SK-N-SH treated with all-trans-retinoic acid at 6 μM for 48 hours (cell line): ENCODE measurements around the gene SH2D1B.

Experiments used
- ATAC-seq: fragments of 200-7000 bp; cut with Tn5 transposase; 3 replicates; pipeline ENCODE4 v1.9.1; 2020; ENCODE audit warnings: mild to moderate bottlenecking, moderate library complexity
- ARNTL ChIP-seq: fragments of 450-650 bp; formaldehyde crosslinking; IDR thresholded peaks from 2 replicates; pipeline ENCODE4 v1.5.0; 2020; ENCODE audit warnings: low read depth, mild to moderate bottlenecking, moderate library complexity, borderline replicate concordance
- CSRNP3 ChIP-seq: fragments of 250-450 bp; sonication (Bioruptor Pico); IDR thresholded peaks from 2 replicates; pipeline ENCODE4 v1.5.1; 2021; ENCODE audit warnings: mild to moderate bottlenecking, moderate library complexity
- ESRRG ChIP-seq: fragments of 250-450 bp; sonication (Bioruptor Pico); IDR thresholded peaks from 2 replicates; pipeline ENCODE4 v1.6.1; 2021; ENCODE audit warnings: mild to moderate bottlenecking
- ISL1 ChIP-seq: fragments of 250-450 bp; sonication (Bioruptor Pico); IDR thresholded peaks from 2 replicates; pipeline ENCODE4 v2.1.2; 2022; ENCODE audit warnings: mild to moderate bottlenecking, moderate library complexity
- OSR1 ChIP-seq: fragments of 250-450 bp; sonication (Bioruptor Pico); IDR thresholded peaks from 2 replicates; pipeline ENCODE4 v1.8.0; 2022; ENCODE audit warnings: moderate library complexity, mild to moderate bottlenecking, inconsistent platforms
- POU6F1 ChIP-seq: fragments of 250-450 bp; sonication (Bioruptor Pico); IDR thresholded peaks from 2 replicates; pipeline ENCODE4 v1.8.0; 2021; ENCODE audit warnings: low read depth, mild to moderate bottlenecking, moderate library complexity, borderline replicate concordance
- RARB ChIP-seq: fragments of 250-450 bp; sonication (Bioruptor Pico); IDR thresholded peaks from 2 replicates; pipeline ENCODE4 v1.8.0; 2021; ENCODE audit warnings: mild to moderate bottlenecking, moderate library complexity
- TCF4 ChIP-seq: fragments of 250-450 bp; sonication (Bioruptor Pico); IDR thresholded peaks from 2 replicates; pipeline ENCODE4 v1.8.0; 2021; ENCODE audit warnings: mild to moderate bottlenecking, moderate library complexity, borderline replicate concordance
- TSHZ2 ChIP-seq: fragments of 250-450 bp; sonication (Bioruptor Pico); IDR thresholded peaks from 2 replicates; pipeline ENCODE4 v1.5.0; 2020; ENCODE audit warnings: mild to moderate bottlenecking, moderate library complexity
- ZC3H10 ChIP-seq: fragments of 250-450 bp; sonication (Bioruptor Pico); IDR thresholded peaks from 2 replicates; pipeline ENCODE4 v1.5.1; 2021; ENCODE audit warnings: mild to moderate bottlenecking, moderate library complexity
- ZFP3 ChIP-seq: fragments of 250-450 bp; sonication (Bioruptor Pico); IDR thresholded peaks from 2 replicates; pipeline ENCODE4 v1.5.0; 2020; ENCODE audit warnings: mild to moderate bottlenecking, moderate library complexity
- ZNF565 ChIP-seq: fragments of 450-650 bp; formaldehyde crosslinking; conservative IDR thresholded peaks from 2 replicates; pipeline ENCODE4 v1.5.0; 2020; ENCODE audit warnings: low read depth, mild to moderate bottlenecking, moderate library complexity
- ZNF8 ChIP-seq: fragments of 450-650 bp; formaldehyde crosslinking; IDR thresholded peaks from 2 replicates; pipeline ENCODE4 v1.5.0; 2020; ENCODE audit warnings: mild to moderate bottlenecking, moderate library complexity

Gene SH2D1B

GRCh38 chr1:162381383-162381782 lies 30.6 kb downstream of the SH2D1B start, which contains the start of gene C1orf226 (continued):
- TF ChIP-seq TSHZ2 (no peak), OSR1 (CRISPR knock-in tag) (no peak)
- TF ChIP-seq, all 23 proteins: peak for 0

GRCh38 chr1:162380061-162380846 lies 31.7 kb downstream of the SH2D1B start:
- TF ChIP-seq ARNTL (CRISPR knock-in tag) (no peak), RARB (CRISPR knock-in tag) (no peak), ESRRG (CRISPR knock-in tag) (no peak), ZC3H10 (CRISPR knock-in tag) (no peak), POU6F1 (no peak), TCF4 (no peak), TSHZ2 (no peak), ISL1 (CRISPR knock-in tag) (no peak), CSRNP3 (CRISPR knock-in tag) (no peak), ZNF565 (no peak)
- no peak for ATAC-seq

- no peak for TF ChIP-seq ZC3H10 (CRISPR knock-in tag)
- no peak for TF ChIP-seq ISL1 (CRISPR knock-in tag)
- no peak for TF ChIP-seq POU6F1
- no peak for TF ChIP-seq ZNF8 (CRISPR knock-in tag)
- no peak for TF ChIP-seq ESRRG (CRISPR knock-in tag)
- no peak for TF ChIP-seq ZFP3 (CRISPR knock-in tag)
- TF ChIP-seq TSHZ2 = no peak
- TF ChIP-seq TCF4 = no peak
Observed at GRCh38 chr1:162376691-162377090, 35.2 kb downstream of the SH2D1B start, which contains the start of gene SPATA46. TSS of gene SPATA46 (minus strand) at chr1:162376854. CDS start at chr1:162376790, 64 bp downstream.

More at GRCh38 chr1:162376691-162377090, 35.2 kb downstream of the SH2D1B start, which contains the start of gene SPATA46:
- no peak for ATAC-seq
